ENCODE data around the gene ILF3. TPM values are rescaled to one million over a fixed set of nuclear protein-coding genes. Genes with fewer than 3 reads are reported as not detected.

The ILF3 gene
- total and polyA plus RNA-seq, 2 donors (not counting 3 experiments of a cell fraction or from before 2014, with no cell fraction given), result 186 to 459 TPM

DNA sequence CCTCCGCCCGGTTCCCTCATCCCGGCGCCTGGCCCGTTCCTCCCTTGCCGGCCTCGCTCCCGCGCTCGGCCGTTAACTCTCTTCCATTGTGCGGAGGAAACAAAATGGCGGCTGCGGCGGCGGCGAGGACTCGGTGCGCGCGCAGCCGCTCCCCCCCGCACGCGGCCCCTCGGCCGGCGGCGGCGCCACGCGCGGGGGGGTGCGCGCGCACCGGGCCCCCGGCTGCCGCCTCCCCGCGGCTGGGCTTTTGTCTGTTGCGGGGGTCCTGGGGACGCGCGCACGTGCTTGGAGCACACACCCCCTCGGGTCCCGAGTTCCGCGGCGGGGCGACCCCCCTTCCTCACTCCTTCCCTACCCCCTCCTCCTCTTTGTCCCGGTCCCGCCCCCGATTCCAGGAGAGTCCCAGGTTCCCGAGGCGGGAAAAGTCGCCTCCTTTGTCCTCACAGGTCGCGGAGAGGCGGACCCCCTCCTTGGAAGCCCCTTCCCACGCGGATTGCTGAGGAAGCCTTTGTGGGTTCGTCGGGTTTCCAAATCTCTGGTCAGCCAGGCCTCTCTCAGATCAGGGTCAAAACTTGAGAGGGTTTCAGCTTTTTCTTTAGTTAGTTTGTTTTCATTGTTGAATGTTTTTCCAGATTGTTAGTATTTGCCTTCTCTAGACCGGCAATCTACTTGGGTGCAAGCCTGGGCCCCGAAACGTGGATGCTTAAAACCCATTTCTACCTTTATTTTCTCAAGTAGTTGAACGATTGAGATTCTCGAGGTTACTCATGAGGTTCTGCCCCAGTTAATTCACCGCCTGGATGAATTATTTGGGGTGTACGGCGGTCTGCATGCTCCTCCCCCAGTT is 687 bp downstream of the ILF3 start:
- Histone ChIP-seq H3K27me3 (ENCODE audit: control insufficient read depth in 2 of 2, insufficient read depth in 2 of 2, low read length in 2 of 2) (no peaks in the 10 kb centered on the region), H3K9ac (replicated peaks; ENCODE audit: extremely low read depth, insufficient read depth, low read length) (peak overlapping the region; percentile 96), H3K79me2 (ENCODE audit: control insufficient read depth, insufficient read depth, low read length) (peaks cover 57% of the 10 kb centered on the region), H2AFZ (ENCODE audit: low read depth, low read length) (no peak overlapping the region), H3K4me2 (ENCODE audit: insufficient read depth, low read length) (peak overlapping the region; percentile 73), H3K4me1 (ENCODE audit: control insufficient read depth, extremely low read depth, insufficient read depth, low read length) (peaks cover 10% of the 10 kb centered on the region), H3K4me3 (replicated peaks in 1 of 3; ENCODE audit: insufficient read depth in 1 of 3, low read depth in 1 of 3, low read length in 3 of 3) (peak overlapping the region; percentile 94 to 99 (median 94)), H3K36me3 (ENCODE audit: control insufficient read depth in 2 of 2, extremely low read depth in 1 of 2, insufficient read depth in 2 of 2, low read length in 2 of 2) (peaks cover 0 to 2% of the 10 kb centered on the region in 2 experiments), H4K20me1 (replicated peaks; ENCODE audit: control insufficient read depth, extremely low read depth, insufficient read depth, low read length) (peaks cover 6% of the 10 kb centered on the region), H3K27ac (ENCODE audit: insufficient read depth, low read depth, low read length) (peak overlapping the region; percentile 73), H3K9me3 (replicated peaks; ENCODE audit: control insufficient read depth, insufficient read depth, low read length) (no peaks in the 10 kb centered on the region), H3K9me1 (replicated peaks; ENCODE audit: control insufficient read depth, extremely low read depth, insufficient read depth, low read length) (no peaks in the 10 kb centered on the region)
- DNase-seq (ENCODE audit: low read depth, low spot score) (peak; percentile 34), FAIRE-seq (no peak)
- dilution Hi-C loops (cut with MboI; ENCODE audit: extremely low pct_ligation_motif_present, low sequenced_read_pairs) (no loop called here), intact Hi-C loops (cut with micrococcal nuclease) (loop anchor here (5.0 kb wide), 1 partner anchor 153 kb away; the partner anchor contains the start of gene KEAP1)
- TSS peak; percentile 31 for BruUV-seq (replicated peaks)
- ChIA-PET CTCF (interaction anchor here (1.1 to 1.9 kb wide), 4 partner anchors 10 to 74 kb away, joined by 3 to 15 read pairs (median 14); no protein-coding TSS in a partner anchor), POLR2A (no interaction called here)
- TF ChIP-seq POLR2A (IDR thresholded peaks at IDR 0.05; ENCODE audit: low read depth, low read length) (peak; percentile 9), POLR2AphosphoS5 (IDR thresholded peaks at IDR 0.05; ENCODE audit: insufficient read depth, low read depth, low read length) (peak; percentile 54), MYC (IDR thresholded peaks at IDR 0.05; ENCODE audit: low read depth, low read length) (no peak)
- TF ChIP-seq, protein P1, sequence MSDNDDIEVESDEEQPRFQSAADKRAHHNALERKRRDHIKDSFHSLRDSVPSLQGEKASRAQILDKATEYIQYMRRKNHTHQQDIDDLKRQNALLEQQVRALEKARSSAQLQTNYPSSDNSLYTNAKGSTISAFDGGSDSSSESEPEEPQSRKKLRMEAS (IDR thresholded peaks at IDR 0.05; ENCODE audit: insufficient read depth, insufficient read length), result peak; percentile 4
